WI38 (cell line): ENCODE results near the gene INO80B.
A peak's percentile ranks its signal among the peaks of the same experiment; 100 is the strongest.

Experiments used
- H3K4me3 ChIP-seq: 2 replicates; pipeline ENCODE4 v1.5.1; 2011; ENCODE audit warnings: low read depth, mild to moderate bottlenecking, control low read depth, low read length
- CTCF ChIP-seq: IDR thresholded peaks from 2 replicates; pipeline ENCODE4 v1.5.1; 2012; ENCODE audit warnings: low read depth, mild to moderate bottlenecking, control low read depth, low read length

INO80B gene

GRCh38 chr2:74415762-74416395, 39.0 kb upstream of the INO80B start:
- no peak for TF ChIP-seq CTCF
- H3K4me3 ChIP-seq: no peak overlapping the region

GRCh38 chr2:74416778-74417177, 38.1 kb upstream of the INO80B start:
- no peak overlapping the region for H3K4me3 ChIP-seq
- 0 out of 2 replicates have a peak, but pooled peaks have one; percentile 4 for TF ChIP-seq CTCF

- no peak overlapping the region for H3K4me3 ChIP-seq
These were observed 37.7 kb upstream of the INO80B start for GRCh38 chr2:74417197-74417596.

DNA sequence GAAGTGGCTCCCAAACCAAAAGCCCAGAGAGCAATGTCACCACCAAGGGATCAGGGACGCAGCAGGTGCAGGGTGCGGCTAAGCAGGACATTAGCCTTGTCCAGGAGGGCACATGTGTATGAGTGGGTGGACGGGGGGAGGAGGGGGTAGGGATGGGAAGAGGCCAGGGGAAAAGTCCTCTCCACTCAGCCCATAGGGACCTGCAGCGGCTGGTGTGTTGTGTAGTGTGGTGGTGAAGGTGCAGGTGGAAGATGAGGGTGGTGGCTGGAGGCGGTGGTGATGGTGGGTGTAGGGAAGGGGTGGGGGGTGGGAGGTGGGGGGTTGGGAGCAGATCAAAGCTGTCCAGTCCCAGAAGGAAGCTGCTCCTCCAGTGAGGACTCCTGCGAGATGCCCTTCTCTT, 37.1 kb upstream of the INO80B start:
- no peak overlapping the region for H3K4me3 ChIP-seq
- no peak for TF ChIP-seq CTCF

More at GRCh38 chr2:74417197-74417596, 37.7 kb upstream of the INO80B start:
- TF ChIP-seq CTCF: no peak

GRCh38 chr2:74418312-74418711, 36.6 kb upstream of the INO80B start:
- no peak for TF ChIP-seq CTCF
- no peak overlapping the region for H3K4me3 ChIP-seq

DNA sequence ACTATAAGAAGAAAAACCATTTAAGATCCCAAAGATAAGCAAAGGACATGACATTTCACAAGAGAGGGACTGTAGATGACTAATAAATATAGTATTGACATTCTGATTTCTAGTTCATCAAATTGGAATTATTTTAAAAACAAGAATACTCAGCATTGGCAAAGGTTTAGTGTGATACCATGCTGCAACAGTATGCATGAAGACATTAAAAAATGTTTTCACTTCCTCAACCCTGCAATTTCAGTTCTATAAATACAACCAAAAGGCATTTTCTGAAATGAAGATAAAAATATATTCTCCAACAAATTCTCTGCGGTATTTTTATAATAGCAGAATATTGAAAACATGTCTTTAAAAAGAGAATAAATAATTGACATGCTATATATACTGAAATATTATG, 35.5 kb upstream of the INO80B start:
- no peak overlapping the region for H3K4me3 ChIP-seq

More for the DNA sequence above, 35.5 kb upstream of the INO80B start:
- TF ChIP-seq CTCF: no peak
